HG02642 (cell line): ENCODE measurements around the gene ZBTB25.
A peak's percentile ranks its signal among the peaks of the same experiment; 100 is the strongest.
"Not testable (repeated sequence)": the region's sequence is repeated elsewhere in the genome, so short reads cannot be mapped to it uniquely, and the experiment has no call there.

Experiments
- ATAC-seq: cut with Tn5 transposase; IDR thresholded peaks from one replicate; pipeline ENCODE4 v1.9.1; 2021; ENCODE audit warnings: mild to moderate bottlenecking; ENCODE audit not compliant: unreplicated experiment, poor library complexity

The ZBTB25 gene

DNA sequence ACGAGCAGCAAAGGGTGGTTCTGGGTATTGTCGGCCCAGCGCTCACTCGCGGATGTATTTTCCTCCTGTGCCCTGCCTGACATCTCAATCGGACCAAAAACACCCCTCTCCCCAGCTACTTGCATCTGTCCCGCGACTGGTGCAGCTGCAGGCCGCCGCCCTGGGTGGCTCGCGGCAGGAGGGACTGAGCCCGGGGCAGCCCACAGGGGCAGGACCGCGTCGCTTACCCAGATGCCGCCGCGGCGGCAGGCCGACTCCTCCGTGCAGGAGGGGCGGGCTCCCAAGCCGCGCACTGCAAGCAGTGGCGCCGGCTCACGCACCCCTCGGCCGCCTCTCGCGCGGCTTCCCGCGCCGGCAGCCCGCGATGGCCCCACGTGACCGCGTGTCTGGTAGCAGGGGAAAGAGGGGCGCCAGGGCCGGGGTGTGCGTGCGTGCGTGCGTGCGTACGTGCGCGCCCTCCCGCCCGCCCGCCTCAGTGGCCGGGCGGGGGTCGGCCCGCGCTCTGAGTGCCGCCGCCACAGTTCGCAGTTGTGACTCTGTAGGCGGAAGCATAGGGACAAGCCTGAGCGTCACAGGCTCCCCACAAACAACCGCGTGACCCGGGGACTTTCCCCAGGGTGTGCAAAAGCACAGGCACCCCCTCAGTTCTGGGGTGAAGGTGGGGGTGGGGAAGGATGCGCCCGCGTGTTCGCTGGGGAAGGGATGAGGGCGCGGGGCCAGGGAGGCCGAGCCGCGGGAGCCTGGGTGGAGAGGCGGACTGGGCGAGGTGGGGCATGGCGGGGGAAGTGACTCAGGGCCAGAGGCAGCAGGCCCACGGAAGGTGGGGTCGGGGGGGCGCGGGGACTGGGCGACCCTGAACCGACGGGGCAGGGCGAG is at the start of gene ZBTB25:
ZBTB25 (minus strand) TSS at position 405 of the 876 bp plus-strand sequence. CDS start 13,305 bp downstream, outside the sequence.
- peak; percentile 68 for ATAC-seq

DNA sequence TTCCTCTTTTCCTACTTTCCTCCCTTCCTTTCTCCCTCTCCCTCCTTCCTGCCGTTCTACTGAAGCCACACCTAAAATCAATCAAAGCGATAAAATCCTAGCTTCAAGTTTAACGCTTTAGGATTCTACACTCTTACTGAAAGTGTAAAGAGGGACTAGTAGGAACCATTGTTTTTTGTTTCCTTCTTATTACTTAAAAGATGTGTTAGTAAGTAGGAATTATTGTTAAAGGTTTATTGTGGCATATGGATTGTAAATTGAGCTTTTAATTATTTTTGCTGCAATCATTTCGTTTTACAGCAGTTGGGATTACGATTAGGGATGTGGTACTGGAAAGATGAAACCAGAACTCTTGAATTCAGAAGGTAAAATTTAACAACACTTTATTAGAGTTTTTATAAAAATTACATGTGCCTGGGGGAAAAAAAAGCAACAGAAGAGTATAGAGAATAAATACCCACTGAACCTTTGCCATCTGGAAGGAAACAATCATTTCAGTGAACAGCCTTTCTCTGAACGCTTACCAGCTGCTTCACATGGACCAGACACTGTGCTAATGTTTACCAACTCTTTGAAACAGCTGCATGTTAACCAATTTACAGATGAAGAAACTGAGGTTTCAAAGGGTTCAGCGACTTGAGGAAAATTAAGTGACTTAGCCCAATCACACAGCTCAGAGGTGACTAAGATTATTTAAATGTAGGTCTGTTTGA is 47.1 kb upstream of the ZBTB25 start:
- ATAC-seq: no peak

- ATAC-seq: peak; percentile 63
These were observed 46.4 kb upstream of the ZBTB25 start, which contains the start of gene PPP1R36 for GRCh38 chr14:64549791-64550620. PPP1R36 (plus strand) TSS chr14:64549961; CDS start chr14:64549998, 37 bp downstream.

GRCh38 chr14:64549016-64549415 is 45.4 kb upstream of the ZBTB25 start:
- no peak for ATAC-seq

DNA sequence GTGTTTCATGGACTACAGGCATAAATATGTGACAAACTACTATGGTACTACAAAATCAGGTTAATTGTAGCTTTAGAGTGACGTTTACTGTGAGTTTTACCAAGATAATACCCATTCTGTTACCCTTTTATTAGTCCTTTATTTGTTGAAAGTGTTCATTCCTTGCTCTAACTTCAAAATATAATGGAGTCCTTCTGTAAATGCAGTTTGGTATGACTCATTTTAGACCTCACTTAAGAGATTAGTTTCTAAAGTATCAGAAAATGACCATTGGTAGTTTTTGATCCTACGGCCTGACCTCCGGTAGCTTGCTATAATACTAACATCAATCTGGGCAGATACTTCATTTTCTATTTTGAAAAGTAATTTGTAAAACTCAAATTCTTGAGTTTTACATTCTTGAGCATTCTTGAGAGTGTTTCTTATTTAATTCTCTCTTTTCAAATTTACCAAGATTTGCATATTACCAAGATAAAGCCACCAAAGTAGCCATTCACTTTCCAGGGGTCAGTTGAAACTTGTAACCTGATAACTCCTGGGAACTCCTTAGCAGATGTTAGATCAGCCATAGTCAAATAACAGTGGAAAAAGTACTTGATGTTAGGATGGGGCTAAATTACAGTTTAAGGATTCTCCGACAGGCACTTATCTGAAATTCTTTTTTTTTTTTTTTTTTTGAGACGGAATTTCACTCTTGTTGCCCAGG is 41.1 kb upstream of the ZBTB25 start:
- no peak for ATAC-seq

GRCh38 chr14:64542836-64543201 is 39.2 kb upstream of the ZBTB25 start:
- no peak for ATAC-seq

GRCh38 chr14:64541972-64542835 is 38.6 kb upstream of the ZBTB25 start:
- ATAC-seq: no peak

DNA sequence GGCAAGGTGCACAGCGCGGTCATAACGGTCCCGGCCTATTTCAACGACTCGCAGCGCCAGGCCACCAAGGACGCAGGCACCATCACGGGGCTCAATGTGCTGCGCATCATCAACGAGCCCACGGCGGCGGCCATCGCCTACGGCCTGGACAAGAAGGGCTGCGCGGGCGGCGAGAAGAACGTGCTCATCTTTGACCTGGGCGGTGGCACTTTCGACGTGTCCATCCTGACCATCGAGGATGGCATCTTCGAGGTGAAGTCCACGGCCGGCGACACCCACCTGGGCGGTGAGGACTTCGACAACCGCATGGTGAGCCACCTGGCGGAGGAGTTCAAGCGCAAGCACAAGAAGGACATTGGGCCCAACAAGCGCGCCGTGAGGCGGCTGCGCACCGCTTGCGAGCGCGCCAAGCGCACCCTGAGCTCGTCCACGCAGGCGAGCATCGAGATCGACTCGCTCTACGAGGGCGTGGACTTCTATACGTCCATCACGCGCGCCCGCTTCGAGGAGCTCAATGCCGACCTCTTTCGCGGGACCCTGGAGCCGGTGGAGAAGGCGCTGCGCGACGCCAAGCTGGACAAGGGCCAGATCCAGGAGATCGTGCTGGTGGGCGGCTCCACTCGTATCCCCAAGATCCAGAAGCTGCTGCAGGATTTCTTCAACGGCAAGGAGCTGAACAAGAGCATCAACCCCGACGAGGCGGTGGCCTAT is 37.8 kb upstream of the ZBTB25 start:
- ATAC-seq: no peak

- ATAC-seq: peak; percentile 95
These were observed 36.9 kb upstream of the ZBTB25 start, which contains the start of gene HSPA2 for GRCh38 chr14:64540208-64541202. HSPA2 (plus strand) TSS chr14:64540741; CDS start chr14:64540850, 109 bp downstream.

DNA sequence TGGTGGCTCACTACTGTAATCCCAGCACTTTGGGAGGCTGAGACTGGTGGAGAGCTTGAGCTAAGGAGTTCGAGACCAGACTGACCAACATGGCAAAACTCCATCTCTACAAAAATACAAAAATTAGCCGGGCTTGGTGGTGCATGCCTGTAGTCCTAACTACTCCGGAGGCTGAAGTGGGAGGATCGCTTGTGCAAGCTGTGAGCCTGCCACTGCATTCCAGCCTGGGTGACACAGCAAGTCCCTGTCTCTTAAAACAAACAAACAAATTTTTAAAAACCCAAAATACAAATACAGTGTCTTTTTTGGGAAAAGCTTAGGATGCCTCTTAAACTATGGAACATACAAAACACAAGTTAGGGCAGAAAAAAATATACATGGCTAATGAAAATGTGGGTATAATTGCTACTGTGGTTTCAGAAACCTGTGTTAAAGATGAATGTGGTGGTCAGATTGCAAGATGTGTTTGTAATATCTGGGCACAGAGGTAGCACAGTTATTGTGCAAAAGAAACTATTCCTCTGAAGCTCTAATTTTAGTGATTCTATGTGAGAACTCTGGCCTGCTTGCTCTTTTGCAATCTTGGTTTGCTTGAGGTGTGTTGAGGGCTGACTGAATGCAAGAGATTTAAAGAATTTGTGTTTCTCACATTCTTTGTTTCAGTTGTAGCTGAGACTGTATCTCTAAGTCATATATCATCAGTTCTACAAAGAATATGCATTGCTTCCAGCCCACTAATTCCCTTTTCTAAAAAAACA is 33.0 kb upstream of the ZBTB25 start:
- no peak for ATAC-seq

DNA sequence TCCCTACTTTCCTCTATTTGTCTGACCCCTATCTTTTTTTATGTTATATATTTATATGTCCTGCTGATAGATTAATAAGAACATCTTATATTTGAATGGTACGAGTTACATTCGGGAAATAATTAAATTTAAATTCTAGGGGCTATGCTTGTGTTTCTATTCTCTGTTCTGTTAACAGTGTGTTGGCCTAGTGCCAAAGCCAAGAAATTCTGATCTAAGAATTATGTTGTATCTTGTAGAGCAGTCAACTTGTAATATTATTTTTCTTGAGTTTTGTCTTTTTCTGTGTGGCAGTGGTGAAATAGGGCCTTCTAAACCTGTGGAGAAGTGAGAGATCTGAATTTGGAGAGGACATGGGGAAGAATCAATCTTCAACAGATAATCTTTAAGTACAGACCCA is 27.9 kb upstream of the ZBTB25 start:
- ATAC-seq: no peak

DNA sequence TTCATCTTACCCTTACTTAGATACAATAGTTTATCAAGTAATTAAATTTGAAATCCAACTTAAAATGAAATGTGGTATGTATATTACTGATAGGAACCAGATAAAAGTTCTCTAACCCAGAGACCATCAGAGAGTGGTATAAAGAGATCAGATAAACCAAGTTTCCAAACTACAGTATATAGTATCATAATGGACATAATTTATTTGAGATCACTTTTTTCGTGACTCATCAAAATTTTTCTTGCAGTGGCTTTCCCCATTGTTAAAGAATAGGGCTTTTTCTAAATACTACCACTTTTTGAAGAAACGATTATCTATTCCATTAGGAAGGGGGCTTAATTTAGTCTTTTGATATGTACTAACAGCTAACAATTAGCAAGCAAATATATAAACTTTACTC is 21.7 kb upstream of the ZBTB25 start:
- no peak for ATAC-seq

DNA sequence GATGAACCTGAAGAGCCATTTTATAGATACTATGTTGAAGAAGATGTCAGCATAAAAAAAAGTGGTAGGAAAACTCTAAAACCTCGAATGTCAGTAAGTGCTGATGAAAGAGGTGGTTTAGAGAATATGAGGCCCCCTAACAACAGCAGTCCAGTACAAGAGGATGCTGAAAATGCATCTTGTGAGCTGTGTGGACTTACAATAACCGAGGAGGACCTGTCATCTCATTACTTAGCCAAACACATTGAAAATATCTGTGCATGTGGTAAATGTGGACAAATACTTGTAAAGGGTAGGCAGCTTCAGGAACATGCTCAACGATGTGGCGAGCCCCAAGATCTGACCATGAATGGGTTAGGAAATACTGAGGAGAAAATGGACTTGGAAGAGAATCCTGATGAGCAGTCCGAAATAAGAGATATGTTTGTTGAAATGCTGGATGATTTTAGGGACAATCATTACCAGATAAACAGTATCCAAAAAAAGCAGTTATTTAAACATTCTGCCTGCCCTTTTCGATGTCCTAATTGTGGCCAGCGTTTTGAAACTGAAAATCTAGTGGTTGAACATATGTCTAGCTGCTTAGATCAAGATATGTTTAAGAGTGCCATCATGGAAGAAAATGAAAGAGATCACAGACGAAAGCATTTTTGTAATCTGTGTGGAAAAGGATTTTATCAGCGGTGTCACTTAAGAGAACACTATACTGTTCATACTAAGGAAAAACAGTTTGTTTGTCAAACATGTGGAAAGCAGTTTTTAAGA is 19.1 kb upstream of the ZBTB25 start:
- no peak for ATAC-seq

DNA sequence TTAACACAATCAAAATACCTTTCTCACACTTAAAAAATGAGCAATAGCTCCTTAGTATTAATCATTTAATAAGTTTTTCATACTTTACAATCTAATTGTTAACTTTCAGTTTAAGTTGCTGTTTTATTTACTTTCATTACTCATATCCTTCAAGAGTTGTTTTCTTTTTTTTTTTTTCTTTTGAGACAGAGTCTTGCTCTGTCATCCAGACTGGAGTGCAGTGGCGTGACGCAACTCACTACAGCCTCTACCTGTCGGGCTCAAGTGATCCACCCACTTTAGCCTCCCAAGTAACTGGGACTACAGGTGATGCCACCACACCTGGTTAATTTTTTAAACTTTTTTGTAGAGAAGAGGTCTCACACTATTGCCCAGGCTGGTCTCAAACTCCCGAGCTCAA is 17.1 kb upstream of the ZBTB25 start:
- no peak for ATAC-seq

DNA sequence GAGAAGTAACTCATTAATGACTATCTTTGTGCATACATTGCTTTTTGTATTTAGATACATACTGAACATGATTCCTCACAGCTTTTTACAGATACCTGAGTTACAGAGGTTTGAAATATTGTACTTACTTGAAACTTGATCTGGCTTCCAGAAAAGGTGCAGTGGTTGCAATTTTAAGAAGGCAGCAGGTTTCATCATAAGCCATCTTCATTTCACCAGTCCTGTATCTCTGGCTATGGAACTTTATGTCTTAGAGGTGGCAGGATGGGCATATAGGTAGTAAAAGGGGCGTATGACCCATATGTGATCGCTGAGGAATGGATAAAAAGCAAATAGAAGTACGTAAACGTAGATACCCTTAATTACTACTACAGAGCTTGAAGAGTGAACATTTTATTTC is 14.6 kb upstream of the ZBTB25 start:
- ATAC-seq: no peak

- ATAC-seq: not testable (repeated sequence)
These were observed 14.0 kb upstream of the ZBTB25 start for GRCh38 chr14:64517667-64518066.
